Activated CD8-positive, alpha-beta T cell treated with anti-CD3 and anti-CD28 coated beads, Interleukin-2, amount 10 ng/mL, durations not matched to agents 7 days and 5 days (primary cell): ENCODE data around the gene OSBPL10. TPM values are rescaled to one million over a fixed set of nuclear protein-coding genes. Genes with fewer than 3 reads are reported as not detected.
"Not testable (repeated sequence)": the region's sequence is repeated elsewhere in the genome, so short reads cannot be mapped to it uniquely, and the experiment has no call there.

Source experiments
- ATAC-seq: fragments of 150-1000 bp; cut with Tn5 transposase; one replicate; pipeline ENCODE4 v1.10.0; 2021; ENCODE audit warnings: moderate library complexity
- CTCF ChIA-PET: fragments of 350-600 bp; sonication (Branson Sonifier 250); formaldehyde crosslinking; loops from one replicate; lab custom pipeline; 2021; ENCODE audit warnings: antibody characterized with exemption; lab: Charles Lee
- POLR2A ChIA-PET: fragments of 350-600 bp; sonication (Branson Sonifier 250); formaldehyde crosslinking; loops from one replicate; lab custom pipeline; 2021; ENCODE audit warnings: antibody characterized with exemption; lab: Charles Lee
- DNase-seq: peaks from one replicate; pipeline ENCODE4 v3.0.0-alpha.2; 2020
- H3K27ac Mint-ChIP-seq: one replicate; pipeline ENCODE4 v1.8.0; 2021; ENCODE audit warnings: mild to moderate bottlenecking, mixed read lengths
- H3K27me3 Mint-ChIP-seq: one replicate; pipeline ENCODE4 v1.8.0; 2021; ENCODE audit warnings: low read depth, mixed read lengths
- H3K36me3 Mint-ChIP-seq: one replicate; pipeline ENCODE4 v1.8.0; 2021; ENCODE audit warnings: low read depth, mixed read lengths
- H3K4me1 Mint-ChIP-seq: one replicate; pipeline ENCODE4 v1.8.0; 2021; ENCODE audit warnings: low read depth, mixed read lengths
- H3K4me3 Mint-ChIP-seq: one replicate; pipeline ENCODE4 v1.8.0; 2021; ENCODE audit warnings: mild to moderate bottlenecking, mixed read lengths
- H3K9me3 Mint-ChIP-seq: one replicate; pipeline ENCODE4 v1.8.0; 2022; ENCODE audit warnings: mixed read lengths; ENCODE audit not compliant: insufficient read depth
- total RNA-seq, 2 experiments: library from RNA; stranded (reverse); gene quantifications; one replicate each; pipeline ENCODE4 v1.2.3, GENCODE V29; 2021

OSBPL10 gene
- total RNA-seq, 2 experiments from 2014 or later: 0.05 to 0.53 TPM

DNA sequence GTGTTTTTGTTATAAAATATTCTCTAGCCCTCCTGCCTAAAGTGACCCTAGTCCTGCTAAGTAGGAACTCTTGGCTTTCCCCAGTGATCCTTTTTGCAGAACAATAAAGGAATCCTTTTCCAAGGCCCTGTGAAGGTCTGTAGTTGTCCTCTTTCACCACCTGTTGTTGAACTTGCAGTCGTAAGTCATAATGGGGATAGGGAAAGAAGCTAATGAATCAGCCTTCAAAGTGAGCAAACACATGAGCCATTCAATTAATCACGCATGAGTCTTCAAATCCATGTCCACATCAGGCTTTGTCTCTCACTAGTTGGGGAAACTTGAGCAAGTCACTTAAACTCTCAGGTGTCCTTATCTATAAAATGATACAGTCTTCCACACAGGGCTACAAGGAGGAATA is 28.0 kb upstream of the OSBPL10 start:
- ChIA-PET CTCF (interaction anchor here (1.7 kb wide), 1 partner anchor 10 kb away, joined by 6 read pairs; no protein-coding TSS in a partner anchor), POLR2A (no interaction called here)
- H3K27me3 Mint-ChIP-seq: peaks cover 19% of the 10 kb centered on the region
- ATAC-seq (no peak), DNase-seq (no peak)
- no peak overlapping the region for H3K27ac Mint-ChIP-seq
- no peaks in the 10 kb centered on the region for H3K36me3 Mint-ChIP-seq
- no peaks in the 10 kb centered on the region for H3K9me3 Mint-ChIP-seq
- H3K4me3 Mint-ChIP-seq: no peak overlapping the region
- peaks cover 4% of the 10 kb centered on the region for H3K4me1 Mint-ChIP-seq

DNA sequence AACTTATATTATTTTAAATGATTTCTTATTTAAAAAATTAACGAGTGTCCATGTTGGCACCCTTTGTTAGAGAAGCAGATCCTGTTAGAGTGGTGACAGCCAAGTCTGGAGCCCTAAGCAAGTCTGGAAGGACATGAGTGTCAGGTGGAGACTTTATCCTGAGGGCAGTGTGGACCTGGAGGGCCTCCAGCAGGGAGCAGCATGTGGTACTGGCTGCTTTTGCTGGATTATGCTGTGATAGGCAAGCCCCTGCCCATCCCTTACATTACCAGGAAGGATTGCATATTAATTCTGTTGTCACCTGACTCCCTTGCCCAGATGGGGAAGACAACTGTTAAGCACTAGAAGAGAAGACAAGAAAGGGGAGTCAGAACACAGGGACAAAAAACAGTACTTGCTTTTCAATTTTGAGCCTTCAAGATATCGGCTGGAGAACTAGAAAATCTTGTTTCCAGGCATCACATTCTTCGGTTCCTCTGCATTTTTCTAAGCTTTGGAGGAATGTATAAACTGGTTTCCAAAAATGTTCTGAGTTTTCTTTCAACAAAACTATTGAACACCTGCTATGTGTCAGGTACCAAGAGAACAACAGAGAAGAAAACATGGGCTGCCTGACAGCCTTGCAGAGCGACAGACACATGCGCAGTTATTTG is 23.2 kb upstream of the OSBPL10 start:
- no peak overlapping the region for H3K27ac Mint-ChIP-seq
- H3K27me3 Mint-ChIP-seq: peaks cover 19% of the 10 kb centered on the region
- H3K4me1 Mint-ChIP-seq: no peaks in the 10 kb centered on the region
- ATAC-seq (no peak), DNase-seq (no peak)
- ChIA-PET CTCF (no interaction called here), POLR2A (no interaction called here)
- no peaks in the 10 kb centered on the region for H3K36me3 Mint-ChIP-seq
- no peak overlapping the region for H3K4me3 Mint-ChIP-seq
- H3K9me3 Mint-ChIP-seq: no peaks in the 10 kb centered on the region

DNA sequence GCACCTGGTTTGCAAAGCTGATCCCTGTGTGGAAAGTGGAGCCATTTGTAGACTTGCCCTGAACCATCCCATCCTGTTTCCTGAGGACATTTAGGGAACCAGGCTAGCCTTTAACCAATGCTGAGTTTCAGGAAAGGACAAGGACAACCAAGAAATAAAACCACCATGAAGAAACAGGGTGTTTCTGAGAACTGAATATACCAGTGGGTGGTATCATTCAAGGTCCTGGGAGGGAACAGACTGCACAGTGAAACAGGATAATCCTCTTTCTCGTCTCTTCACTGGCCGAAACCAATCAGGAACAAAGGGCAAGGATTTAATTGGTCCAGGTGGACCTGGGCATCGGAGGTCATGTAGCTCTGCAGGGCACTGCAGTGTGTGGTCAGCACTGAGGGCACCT is 22.3 kb upstream of the OSBPL10 start:
- DNase-seq: no peak
- Mint-ChIP-seq H3K36me3 (no peaks in the 10 kb centered on the region), H3K27me3 (peaks cover 22% of the 10 kb centered on the region), H3K4me3 (no peak overlapping the region), H3K4me1 (no peaks in the 10 kb centered on the region), H3K27ac (no peak overlapping the region), H3K9me3 (no peaks in the 10 kb centered on the region)
- ChIA-PET POLR2A (no interaction called here), CTCF (no interaction called here)
- no peak for ATAC-seq

DNA sequence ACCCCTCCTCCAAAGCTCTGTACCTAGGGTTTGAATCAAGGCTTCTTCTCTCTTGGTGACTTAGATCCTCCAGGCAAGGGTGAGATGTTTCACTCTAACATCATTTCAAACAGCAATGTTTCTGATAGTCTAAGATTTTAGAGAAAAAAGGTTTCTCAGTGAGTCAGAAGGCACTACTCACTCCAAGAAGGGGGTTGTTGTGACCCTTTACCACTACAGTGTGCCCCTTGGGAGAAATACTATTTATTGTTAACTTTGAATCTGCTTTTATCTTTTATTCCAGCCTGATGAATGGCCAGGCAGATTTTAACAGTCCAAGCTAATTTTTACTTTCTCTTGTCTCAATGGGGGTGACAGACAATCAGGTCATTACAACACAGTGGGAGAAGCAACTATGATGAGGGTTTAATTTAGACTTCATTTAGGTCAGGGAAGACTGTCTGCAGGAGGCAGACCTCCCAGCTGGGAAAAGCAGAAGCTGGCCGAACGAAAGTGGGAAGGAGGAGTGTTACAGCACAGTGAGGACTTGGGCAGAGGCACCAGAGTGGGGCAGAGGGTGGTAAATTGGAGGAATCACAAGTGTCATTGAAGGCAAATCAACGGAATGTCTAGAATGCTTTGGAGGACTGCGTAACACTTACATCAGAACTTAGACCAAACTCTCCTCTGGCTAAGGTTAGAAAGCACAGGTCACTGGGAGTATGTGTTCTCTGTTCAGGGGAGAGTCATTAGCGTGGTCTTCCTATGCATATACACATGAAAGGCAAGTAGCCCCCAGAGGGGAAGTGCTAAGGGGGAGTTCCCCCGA is 21.7 kb upstream of the OSBPL10 start:
- H3K36me3 Mint-ChIP-seq: no peaks in the 10 kb centered on the region
- peaks cover 22% of the 10 kb centered on the region for H3K27me3 Mint-ChIP-seq
- CTCF ChIA-PET: no interaction called here
- POLR2A ChIA-PET: no interaction called here
- ATAC-seq (no peak), DNase-seq (no peak)
- H3K9me3 Mint-ChIP-seq: no peaks in the 10 kb centered on the region
- H3K27ac Mint-ChIP-seq: no peak overlapping the region
- H3K4me1 Mint-ChIP-seq: no peaks in the 10 kb centered on the region
- H3K4me3 Mint-ChIP-seq: no peak overlapping the region

DNA sequence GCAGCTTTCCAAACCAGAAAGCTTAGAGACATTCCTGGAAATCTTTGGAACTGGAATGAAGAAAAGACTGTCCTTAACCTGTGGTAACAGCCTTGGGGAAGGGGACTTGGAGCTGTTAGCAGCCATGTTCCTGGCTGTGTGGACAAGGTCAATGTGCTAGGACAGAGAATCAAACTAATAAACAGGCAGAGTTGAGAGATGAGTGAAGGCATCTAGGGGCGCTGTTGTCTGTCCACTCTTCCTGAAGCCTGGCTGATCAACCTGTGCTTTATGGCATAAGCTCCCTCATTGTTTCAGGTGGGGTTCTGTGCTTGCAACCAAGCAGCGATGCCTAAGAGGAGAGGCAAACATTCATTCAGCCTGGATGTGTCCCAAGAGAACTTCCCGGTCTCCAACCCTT is 19.8 kb upstream of the OSBPL10 start:
- ChIA-PET POLR2A (no interaction called here), CTCF (no interaction called here)
- DNase-seq (no peak), ATAC-seq (no peak)
- no peaks in the 10 kb centered on the region for H3K36me3 Mint-ChIP-seq
- H3K27me3 Mint-ChIP-seq: peaks cover 22% of the 10 kb centered on the region
- H3K9me3 Mint-ChIP-seq: no peaks in the 10 kb centered on the region
- H3K4me1 Mint-ChIP-seq: no peaks in the 10 kb centered on the region
- H3K4me3 Mint-ChIP-seq: no peak overlapping the region
- H3K27ac Mint-ChIP-seq: no peak overlapping the region

DNA sequence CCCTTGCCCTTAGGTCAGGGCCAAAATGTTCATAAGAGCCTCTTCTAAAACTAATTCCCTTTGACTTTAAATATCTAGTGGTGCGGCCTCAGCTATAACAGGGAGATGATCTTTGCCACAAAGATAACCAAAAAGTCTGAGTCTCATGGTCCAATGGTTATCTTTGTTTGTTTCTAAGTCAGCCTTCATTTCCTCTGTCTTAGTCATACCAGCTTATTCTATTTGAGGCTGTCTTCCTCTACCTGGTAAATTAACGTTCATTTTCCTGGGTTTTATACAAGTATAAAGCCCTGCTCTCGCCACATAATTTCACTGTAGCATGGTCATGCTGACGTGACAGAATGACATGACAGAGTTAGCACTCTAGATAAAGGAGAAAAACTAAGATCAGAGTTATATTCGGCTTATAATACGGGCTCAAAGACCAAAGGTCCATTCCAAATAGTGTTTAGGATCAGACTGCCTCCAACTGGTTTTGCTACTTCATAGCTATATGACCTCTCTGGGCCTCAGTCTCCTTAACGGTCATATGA is 18.9 kb upstream of the OSBPL10 start:
- CTCF ChIA-PET: no interaction called here

DNA sequence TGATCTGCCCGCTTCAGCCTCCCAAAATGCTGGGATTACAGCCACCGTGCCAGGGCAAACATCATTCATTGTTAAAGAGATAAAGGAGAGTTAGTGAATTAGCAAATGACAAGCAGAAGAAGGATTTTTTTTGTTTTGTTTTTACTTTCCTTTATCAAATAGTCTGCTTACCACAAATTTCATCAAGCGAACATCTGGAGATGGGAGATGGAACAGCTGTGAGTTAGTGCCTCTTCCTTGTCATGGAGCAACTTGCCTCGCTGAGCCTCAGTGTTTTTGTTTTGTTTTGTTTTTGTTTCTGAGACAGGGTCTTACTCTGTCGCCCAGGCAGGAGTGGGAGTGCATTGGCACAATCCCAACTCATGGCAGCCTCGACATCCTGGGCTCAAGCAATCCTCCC is 16.4 kb upstream of the OSBPL10 start:
- Mint-ChIP-seq H3K4me3 (no peak overlapping the region), H3K27ac (no peak overlapping the region), H3K9me3 (no peaks in the 10 kb centered on the region), H3K27me3 (peaks cover 10% of the 10 kb centered on the region), H3K36me3 (no peaks in the 10 kb centered on the region), H3K4me1 (no peaks in the 10 kb centered on the region)
- CTCF ChIA-PET: no interaction called here
- POLR2A ChIA-PET: no interaction called here
- no peak for DNase-seq
- no peak for ATAC-seq

More for the DNA sequence above, 18.9 kb upstream of the OSBPL10 start:
- no peak overlapping the region for H3K27ac Mint-ChIP-seq
- peaks cover 22% of the 10 kb centered on the region for H3K27me3 Mint-ChIP-seq
- POLR2A ChIA-PET: no interaction called here
- H3K9me3 Mint-ChIP-seq: no peaks in the 10 kb centered on the region
- no peaks in the 10 kb centered on the region for H3K4me1 Mint-ChIP-seq
- ATAC-seq (no peak), DNase-seq (no peak)
- no peaks in the 10 kb centered on the region for H3K36me3 Mint-ChIP-seq
- no peak overlapping the region for H3K4me3 Mint-ChIP-seq

DNA sequence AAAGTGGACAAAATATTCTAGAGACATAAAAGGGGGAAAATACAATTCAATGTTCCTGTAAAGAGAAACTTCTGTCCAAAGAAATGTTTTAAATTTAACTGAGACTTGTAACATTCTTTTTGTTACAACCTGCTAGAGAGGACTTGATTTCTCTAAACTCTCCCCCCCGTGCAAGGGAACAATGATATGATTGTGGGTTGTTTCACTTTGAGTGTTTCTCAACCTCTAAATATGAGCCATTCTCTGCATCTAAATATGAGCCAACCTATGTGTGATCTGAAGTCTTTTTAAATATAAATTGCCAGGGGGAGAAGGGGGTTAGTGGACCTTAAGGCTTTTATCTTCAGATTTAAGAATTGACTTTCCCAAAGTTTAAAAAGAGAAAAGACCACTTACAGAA is 15.1 kb upstream of the OSBPL10 start:
- no peaks in the 10 kb centered on the region for H3K4me1 Mint-ChIP-seq
- ATAC-seq (no peak), DNase-seq (no peak)
- ChIA-PET POLR2A (no interaction called here), CTCF (no interaction called here)
- H3K36me3 Mint-ChIP-seq: no peaks in the 10 kb centered on the region
- no peaks in the 10 kb centered on the region for H3K9me3 Mint-ChIP-seq
- peaks cover 6% of the 10 kb centered on the region for H3K27me3 Mint-ChIP-seq
- no peak overlapping the region for H3K4me3 Mint-ChIP-seq
- H3K27ac Mint-ChIP-seq: no peak overlapping the region

DNA sequence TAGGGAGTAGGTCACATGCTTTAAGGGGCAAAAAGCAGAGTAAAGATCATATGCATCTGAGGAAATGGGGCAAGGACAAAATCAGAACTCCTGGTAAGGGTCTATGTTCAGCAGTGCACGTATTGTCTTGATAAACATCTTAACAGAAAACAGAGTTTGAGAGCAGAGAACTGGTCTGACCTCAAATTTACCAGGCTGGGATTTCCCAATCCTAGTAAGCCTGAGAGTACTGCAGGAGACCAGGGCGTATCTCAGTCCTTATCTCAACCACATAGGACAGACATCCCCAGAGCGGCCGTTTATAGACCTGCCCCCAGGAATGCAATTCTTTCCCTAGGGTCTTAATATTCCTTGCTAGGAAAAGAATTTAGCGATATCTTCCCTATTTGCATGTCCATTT is 14.0 kb upstream of the OSBPL10 start:
- CTCF ChIA-PET, H3K4me3 Mint-ChIP-seq, H3K4me1 Mint-ChIP-seq, ATAC-seq, H3K27ac Mint-ChIP-seq, DNase-seq, H3K9me3 Mint-ChIP-seq, H3K36me3 Mint-ChIP-seq, H3K27me3 Mint-ChIP-seq, POLR2A ChIA-PET: not testable (repeated sequence)

DNA sequence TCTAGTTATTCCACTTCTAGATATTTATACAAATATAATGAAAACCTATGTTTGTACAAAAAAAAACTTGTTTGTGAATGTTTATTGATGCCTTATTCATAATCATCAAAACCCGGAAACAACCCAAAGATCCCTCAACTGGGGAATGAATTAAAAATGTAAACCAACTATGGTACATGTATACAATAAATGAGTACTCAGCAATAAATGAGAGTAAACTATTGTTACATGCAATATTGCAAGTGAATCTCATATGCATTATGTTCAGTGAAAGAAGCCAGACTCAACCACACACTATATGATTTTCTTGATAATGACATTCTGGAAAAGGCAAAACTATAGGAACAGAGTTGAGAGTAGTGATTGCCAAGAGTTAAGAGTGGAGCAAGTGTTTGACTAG is 12.8 kb upstream of the OSBPL10 start:
- ATAC-seq (no peak), DNase-seq (no peak)
- H3K27me3 Mint-ChIP-seq: peaks cover 4% of the 10 kb centered on the region
- POLR2A ChIA-PET: no interaction called here
- CTCF ChIA-PET: no interaction called here
- H3K27ac Mint-ChIP-seq: no peak overlapping the region
- no peak overlapping the region for H3K4me3 Mint-ChIP-seq
- no peaks in the 10 kb centered on the region for H3K36me3 Mint-ChIP-seq
- H3K4me1 Mint-ChIP-seq: no peaks in the 10 kb centered on the region
- no peaks in the 10 kb centered on the region for H3K9me3 Mint-ChIP-seq

DNA sequence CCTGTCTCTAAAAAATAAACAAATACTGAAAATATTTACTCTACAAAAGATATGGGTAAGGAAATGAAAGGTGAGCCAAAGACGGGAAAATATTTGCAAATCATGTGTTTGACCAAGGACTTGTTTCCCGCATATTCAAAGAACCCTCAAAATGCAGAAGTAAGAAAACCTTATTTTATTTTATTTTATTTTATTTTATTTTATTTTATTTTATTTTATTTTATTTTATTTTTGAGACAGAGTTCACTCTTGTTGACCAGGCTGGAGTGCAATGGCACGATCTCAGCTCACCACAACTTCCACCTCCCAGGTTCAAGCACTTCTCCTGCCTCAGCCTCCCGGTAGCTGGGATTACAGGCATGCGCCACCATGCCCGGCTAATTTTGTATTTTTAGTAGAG is 11.9 kb upstream of the OSBPL10 start:
- H3K27ac Mint-ChIP-seq, H3K27me3 Mint-ChIP-seq, H3K4me3 Mint-ChIP-seq, ATAC-seq, H3K36me3 Mint-ChIP-seq, H3K4me1 Mint-ChIP-seq, H3K9me3 Mint-ChIP-seq, CTCF ChIA-PET, DNase-seq, POLR2A ChIA-PET: not testable (repeated sequence)

DNA sequence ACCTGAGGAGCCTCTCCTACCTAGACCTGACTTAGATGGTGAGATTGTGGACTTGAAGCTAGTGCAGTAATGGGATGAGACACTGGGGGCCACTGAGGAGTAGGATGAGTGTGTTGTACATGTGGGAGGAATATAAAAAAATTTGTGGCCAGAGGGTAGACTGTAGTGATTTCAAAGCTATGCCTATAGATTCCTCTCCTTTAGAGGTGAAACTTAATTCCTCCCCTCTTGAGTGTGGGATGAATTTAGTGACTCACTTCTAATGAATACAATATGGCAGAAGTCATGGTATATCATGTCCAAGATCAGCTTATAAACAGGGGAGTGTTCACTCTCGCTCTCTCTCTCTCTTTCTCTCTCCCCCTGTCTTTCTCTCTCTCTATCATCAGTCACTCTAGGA is 7.2 kb upstream of the OSBPL10 start:
- POLR2A ChIA-PET: no interaction called here
- H3K27me3 Mint-ChIP-seq: peaks cover 4% of the 10 kb centered on the region

More for the DNA sequence above, 7.2 kb upstream of the OSBPL10 start:
- no peaks in the 10 kb centered on the region for H3K9me3 Mint-ChIP-seq
- H3K4me3 Mint-ChIP-seq: no peak overlapping the region
- CTCF ChIA-PET: interaction anchor here (1.1 kb wide), 1 partner anchor 31 kb away, joined by 3 read pairs; no protein-coding TSS in a partner anchor
- ATAC-seq: no peak
- DNase-seq: no peak
- no peaks in the 10 kb centered on the region for H3K4me1 Mint-ChIP-seq
- no peak overlapping the region for H3K27ac Mint-ChIP-seq
- H3K36me3 Mint-ChIP-seq: no peaks in the 10 kb centered on the region
